Neural progenitor cell (in vitro differentiated cells): ENCODE results near the gene AEBP2.
"Not testable (repeated sequence)": the region's sequence is repeated elsewhere in the genome, so short reads cannot be mapped to it uniquely, and the experiment has no call there.

ENCODE experiments used
- CTCF ChIP-seq: fragments of 200-600 bp; sonication (generic); IDR thresholded peaks from 2 replicates; pipeline ENCODE4 v1.5.1; 2017; ENCODE audit warnings: antibody characterized with exemption, mild to moderate bottlenecking
- EZH2 ChIP-seq: fragments of 200-600 bp; sonication (generic); IDR thresholded peaks from 2 replicates; pipeline ENCODE4 v1.6.1; 2017; ENCODE audit warnings: antibody characterized with exemption, mild to moderate bottlenecking, moderate library complexity

- TF ChIP-seq CTCF, EZH2: not testable (repeated sequence)
Measured at GRCh38 chr12:19400649-19401285, 38.5 kb upstream of the AEBP2 start.
